HG02571 (cell line): ENCODE data around the gene SAMD4B.
A peak's percentile ranks its signal among the peaks of the same experiment; 100 is the strongest.

ENCODE experiments used
- ATAC-seq: cut with Tn5 transposase; IDR thresholded peaks from one replicate; pipeline ENCODE4 v1.9.1; 2021; ENCODE audit warnings: mild to moderate bottlenecking, moderate library complexity; ENCODE audit not compliant: unreplicated experiment

The SAMD4B gene

DNA sequence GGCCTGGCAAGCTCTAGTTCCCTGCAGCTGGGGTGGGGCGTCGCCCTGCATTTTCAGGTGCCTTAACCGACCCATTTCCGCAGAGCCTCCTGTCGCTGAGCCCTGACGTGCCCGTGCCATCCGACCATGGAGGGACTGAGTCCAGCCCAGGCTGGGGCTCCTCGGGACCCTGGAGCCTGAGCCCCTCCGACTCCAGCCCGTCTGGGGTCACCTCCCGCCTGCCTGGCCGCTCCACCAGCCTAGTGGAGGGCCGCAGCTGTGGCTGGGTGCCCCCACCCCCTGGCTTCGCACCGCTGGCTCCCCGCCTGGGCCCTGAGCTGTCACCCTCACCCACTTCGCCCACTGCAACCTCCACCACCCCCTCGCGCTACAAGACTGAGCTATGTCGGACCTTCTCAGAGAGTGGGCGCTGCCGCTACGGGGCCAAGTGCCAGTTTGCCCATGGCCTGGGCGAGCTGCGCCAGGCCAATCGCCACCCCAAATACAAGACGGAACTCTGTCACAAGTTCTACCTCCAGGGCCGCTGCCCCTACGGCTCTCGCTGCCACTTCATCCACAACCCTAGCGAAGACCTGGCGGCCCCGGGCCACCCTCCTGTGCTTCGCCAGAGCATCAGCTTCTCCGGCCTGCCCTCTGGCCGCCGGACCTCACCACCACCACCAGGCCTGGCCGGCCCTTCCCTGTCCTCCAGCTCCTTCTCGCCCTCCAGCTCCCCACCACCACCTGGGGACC lies 65.6 kb downstream of the SAMD4B start:
- no peak for ATAC-seq

DNA sequence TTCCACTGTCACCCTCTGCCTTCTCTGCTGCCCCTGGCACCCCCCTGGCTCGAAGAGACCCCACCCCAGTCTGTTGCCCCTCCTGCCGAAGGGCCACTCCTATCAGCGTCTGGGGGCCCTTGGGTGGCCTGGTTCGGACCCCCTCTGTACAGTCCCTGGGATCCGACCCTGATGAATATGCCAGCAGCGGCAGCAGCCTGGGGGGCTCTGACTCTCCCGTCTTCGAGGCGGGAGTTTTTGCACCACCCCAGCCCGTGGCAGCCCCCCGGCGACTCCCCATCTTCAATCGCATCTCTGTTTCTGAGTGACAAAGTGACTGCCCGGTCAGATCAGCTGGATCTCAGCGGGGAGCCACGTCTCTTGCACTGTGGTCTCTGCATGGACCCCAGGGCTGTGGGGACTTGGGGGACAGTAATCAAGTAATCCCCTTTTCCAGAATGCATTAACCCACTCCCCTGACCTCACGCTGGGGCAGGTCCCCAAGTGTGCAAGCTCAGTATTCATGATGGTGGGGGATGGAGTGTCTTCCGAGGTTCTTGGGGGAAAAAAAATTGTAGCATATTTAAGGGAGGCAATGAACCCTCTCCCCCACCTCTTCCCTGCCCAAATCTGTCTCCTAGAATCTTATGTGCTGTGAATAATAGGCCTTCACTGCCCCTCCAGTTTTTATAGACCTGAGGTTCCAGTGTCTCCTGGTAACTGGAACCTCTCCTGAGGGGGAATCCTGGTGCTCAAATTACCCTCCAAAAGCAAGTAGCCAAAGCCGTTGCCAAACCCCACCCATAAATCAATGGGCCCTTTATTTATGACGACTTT lies 66.4 kb downstream of the SAMD4B start:
- no peak for ATAC-seq

DNA sequence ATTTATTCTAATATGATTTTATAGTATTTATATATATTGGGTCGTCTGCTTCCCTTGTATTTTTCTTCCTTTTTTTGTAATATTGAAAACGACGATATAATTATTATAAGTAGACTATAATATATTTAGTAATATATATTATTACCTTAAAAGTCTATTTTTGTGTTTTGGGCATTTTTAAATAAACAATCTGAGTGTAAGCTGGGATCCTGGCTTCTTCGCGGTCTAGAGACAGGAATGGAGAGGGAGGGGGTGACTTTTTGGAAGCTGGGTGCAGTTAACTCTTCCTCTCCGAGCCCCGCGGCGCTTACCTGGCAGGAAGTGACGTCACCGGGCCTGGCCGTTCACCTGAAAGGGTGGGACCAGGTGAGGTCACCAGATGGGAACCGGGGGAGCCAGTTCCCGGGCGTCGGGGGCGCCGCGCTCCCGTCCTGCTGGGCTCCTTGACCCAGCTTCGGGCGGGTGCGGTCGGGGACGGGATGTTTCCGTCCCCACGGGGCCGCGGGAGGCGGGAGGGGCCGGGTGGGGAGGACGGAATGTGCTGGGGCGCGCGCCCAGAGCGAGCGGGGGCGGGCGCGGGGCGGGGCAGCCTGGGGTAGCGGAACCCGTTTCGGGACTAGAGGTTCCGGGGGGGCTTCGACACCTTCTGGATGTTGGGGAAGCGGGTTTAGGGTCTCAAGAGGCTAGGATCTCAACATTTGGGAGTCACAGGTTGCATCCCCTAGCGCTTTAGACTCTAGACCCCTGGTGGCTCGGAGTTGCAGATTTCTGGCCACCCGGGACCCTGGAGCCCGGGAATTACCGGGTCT lies 67.2 kb downstream of the SAMD4B start:
- no peak for ATAC-seq

DNA sequence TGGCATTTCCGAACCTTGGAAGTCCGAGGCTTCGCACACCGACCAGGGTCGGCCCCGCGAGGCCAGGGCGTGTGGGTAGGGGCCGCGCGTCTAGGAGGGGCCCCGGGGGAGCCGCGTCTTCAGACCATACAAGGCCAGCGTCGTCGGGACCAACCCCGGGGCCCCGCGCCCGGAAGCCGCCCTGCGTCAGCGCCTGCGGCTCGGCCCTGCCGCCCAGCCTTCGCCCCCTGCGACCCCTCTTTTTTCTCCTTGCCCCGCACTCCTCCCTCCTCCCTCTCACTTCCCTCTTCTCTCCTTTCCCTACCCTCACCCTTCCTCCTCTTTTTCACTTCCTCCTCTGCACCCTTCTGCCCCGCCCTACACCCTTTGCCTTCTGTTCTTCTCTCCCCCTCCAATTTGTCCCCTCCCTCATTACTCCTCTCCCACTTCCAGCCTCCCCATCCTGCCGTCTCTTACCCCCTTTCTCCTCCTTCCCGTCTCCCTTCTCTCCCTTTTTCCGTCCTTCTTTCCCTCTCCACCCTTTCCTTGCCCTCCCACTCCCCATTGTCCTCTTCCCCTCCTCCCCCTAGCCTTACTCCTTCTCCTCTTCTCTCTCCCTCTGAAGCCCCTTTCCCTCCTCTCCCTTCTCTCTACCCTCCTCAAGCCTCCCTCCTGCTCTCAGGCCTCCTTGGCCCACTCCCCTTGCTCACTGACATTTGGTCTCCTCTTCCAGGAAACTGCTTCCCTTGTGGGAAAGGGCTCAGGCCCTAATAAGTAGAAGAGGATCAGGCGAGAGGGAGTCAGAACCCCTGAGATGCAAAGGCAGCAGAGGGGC lies 68.0 kb downstream of the SAMD4B start:
- no peak for ATAC-seq

DNA sequence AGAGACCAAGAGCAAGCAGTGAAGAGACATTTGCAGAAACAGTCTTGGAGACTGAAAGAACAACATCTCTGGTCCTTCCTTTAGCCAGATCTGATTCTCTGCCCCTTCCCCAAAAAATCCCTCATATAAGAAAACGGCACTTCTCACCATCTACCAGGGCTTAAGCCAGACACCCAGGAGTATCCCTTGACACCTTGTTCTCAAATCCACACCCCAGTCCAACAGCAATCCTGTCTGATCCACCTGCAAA lies 68.5 kb downstream of the SAMD4B start:
- no peak for ATAC-seq

DNA sequence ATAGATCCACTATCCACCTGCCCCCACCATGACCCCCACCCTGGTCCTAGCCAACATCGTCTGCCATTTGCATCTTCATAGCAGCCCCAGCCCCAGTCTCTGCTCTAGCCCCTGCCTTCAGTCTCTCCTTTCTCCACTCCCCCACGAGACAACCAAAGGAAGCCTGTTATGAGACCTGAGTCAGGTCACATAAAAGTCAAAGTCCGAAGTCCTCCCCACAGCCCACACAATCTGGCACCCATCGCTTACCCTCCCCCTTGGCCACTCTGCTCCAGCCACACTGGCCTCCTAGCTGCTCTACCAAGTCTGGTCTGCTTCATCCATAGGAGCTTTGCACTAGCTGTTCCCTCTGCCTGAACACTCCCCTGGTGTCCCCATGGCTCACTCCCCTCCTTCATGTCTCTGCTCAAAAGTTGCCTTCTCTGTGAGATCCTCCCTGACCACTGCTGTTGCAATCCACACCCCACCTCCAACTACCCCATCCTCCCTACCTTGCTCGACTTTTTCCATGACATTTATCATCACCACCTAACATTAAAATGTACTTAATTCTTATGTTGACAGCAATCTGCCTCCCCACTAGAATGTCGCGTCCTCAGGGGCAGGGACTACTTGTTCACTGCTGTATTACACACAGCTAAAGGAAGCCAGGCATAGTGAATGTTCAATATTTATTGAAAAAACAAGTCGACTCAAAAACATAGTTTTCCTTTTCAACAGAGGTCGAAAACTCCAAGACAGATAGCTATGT lies 69.0 kb downstream of the SAMD4B start:
- ATAC-seq = no peak

GRCh38 chr19:39411832-39412099 lies 69.5 kb downstream of the SAMD4B start:
- ATAC-seq = peak; percentile 10

DNA sequence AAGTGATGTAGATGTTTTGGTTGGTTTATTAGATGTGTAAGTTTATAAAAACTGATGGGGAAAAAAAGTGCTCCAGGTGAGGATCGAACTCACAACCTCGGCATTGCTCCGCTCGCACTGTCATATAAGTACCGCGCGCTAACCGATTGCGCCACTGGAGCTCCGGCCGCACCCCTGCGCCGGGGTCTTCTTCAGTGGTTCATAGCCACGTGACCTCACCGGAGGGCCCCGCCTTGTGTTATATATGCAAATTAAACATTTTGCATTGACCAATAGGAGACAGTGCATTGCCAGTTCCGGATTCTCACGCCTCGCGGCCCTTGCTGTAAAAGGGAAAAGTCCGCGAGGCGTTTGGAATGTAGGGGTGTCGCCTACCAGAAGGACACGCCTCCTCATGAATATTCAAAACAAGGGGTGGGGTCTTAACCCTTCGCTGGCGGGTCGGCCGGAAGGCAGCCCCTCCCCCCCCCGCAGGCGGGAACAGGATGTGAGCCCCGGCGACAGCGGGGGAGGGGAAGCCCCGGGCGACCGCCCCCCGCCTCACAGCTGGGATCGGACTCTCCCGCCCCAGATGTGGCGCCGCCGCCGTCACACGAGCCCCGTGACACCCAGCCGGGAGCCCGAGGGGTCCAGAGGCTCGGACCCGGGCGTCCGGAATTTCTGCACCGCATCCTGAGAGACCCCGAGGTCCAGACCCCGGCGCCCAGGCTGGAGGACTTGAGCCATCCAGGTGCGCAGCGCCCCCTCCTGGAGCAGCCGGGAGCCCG lies 70.1 kb downstream of the SAMD4B start, which contains the start of gene PLEKHG2:
Gene PLEKHG2 (plus strand): TSS at position 570 of the 767 bp plus-strand sequence. CDS start 1,418 bp downstream, outside the sequence.
- peak; percentile 55 for ATAC-seq

DNA sequence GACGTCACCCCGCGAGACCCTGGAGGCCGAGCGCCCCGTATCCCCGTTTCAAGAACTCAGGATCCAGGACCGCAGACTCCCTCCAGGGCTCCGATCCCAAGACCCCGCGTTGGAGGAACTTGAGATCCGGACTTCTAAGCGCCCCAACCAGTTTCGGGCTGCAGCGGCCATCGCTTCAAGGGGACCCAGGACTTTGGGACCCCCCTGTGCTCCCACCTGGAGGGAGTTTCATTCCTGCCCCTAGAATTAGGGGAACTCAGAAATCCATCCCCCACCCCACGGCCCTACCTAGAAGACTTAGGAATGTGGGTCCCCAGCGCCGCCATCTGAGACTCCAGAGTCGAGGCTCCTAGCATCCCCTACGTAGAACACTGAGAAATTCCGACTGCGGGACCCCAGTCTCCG lies 70.6 kb downstream of the SAMD4B start:
- no peak for ATAC-seq

DNA sequence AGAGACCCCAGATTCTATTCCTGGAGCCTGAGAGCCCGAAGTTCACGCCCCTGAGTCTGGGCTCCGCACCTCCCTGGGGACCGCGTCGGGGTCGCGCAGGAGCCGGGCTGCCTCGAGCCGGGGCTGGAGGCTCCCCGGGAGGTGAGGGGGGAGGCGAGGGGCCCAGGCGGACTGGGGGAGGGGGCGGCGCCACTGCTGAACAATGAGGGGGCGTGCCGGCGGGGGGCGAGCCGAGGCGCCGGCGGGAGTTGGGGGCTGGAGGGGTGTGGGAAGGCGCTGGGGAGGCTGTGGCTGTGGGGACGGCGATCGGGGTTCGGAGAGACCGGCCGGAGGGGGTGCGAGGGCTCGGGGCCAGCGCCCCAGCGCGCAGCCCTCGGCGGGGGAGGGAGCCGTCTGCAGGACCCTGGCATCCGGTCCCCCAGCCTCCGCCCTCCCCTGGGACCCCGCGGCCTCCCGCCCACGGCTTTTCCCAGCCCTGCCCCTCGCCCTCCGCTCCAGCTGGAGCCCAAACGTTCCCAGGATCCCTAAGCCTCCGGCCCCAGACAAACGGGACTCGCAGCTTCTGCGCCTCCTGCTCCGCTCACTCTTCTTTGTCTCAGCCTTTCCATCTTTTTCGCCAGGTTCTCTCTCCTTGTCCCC lies 71.2 kb downstream of the SAMD4B start:
- ATAC-seq = no peak

- no peak for ATAC-seq
These were observed 71.8 kb downstream of the SAMD4B start for GRCh38 chr19:39413911-39414608.

DNA sequence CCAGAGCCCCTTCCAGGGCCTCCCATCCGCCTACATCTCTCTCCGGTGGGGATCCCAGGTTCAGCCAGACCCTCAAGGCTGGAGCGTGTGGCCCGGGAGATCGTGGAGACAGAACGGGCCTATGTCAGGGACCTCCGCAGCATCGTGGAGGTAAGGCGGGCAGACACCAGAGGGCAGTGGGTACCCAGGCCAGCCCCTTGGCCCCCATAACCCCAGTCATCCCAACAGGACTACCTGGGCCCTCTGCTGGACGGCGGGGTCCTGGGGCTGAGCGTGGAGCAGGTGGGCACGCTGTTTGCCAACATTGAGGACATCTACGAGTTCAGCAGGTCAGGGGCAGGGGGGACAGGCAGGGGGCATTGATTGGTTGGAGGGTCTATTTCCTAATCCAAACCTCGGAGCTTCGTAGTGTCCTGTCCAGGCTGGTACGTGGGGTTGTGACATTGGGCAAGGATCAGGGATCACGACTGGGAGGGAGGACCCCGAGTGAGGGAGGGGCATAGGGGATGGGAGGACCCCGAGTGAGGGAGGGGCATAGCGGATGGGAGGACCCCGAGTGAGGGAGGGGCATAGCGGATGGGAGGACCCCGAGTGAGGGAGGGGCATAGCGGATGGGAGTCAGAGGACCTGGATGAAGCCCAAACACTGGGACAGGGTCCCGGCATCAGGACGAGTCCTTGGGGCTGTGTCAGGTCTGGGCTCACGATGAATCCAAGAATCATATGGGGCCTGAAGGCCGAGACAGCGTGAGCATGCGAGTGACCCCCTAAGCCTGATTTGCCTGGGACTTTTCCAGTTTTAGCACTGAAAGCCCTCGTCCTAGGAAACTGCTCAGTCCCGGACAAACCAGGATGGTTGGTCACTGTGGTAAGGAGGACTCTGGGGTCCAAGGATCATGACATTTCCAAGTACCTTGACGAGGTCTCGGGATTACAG lies 73.2 kb downstream of the SAMD4B start:
- no peak for ATAC-seq

DNA sequence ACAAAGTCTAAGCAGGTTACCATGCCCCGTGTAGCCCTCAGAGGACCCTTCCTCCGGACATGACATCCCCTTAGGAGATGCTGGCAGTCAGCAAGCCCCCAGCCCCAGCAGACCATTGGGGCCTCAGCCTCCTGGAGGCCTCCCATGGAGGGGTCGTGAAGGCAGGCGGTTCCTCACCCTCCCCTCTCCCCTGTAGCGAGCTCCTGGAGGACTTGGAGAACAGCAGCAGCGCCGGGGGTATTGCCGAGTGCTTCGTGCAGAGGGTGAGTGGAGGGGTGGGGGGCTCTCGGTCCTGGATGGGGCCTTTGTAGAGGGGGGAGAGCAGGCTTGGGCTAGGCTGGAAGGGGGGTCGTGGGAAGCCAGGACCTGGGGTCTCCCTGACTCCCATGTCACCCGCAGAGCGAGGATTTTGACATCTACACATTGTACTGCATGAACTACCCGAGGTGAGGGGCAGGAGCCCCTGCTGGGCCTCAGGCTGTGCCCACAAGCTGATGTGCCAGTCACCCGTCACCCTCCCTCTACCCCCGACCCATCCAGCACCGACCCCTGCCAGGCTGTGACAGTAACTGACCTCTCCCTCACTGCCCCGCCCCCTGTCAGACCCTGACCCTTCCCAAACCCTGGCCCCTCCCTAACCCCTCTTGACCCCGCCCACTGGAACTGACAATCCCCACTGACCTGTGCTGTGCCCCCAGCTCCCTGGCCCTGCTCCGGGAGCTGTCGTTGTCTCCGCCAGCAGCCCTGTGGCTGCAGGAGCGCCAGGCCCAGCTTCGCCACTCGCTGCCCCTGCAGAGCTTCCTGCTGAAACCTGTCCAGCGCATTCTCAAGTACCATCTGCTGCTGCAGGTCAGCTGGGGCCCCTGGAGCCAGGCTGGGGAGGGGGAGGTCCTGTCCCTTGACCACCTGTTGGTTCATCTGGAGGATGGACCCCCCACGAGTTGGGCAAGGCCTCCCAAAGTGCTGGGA lies 74.2 kb downstream of the SAMD4B start:
- ATAC-seq = no peak

- ATAC-seq = no peak
These were observed 75.4 kb downstream of the SAMD4B start for GRCh38 chr19:39417463-39418181.

GRCh38 chr19:39419003-39419402 lies 76.8 kb downstream of the SAMD4B start:
- no peak for ATAC-seq

- no peak for ATAC-seq
These were observed 78.5 kb downstream of the SAMD4B start for GRCh38 chr19:39420769-39421168.
